ENCODE data around the gene PTPRB.

PTPRB gene

DNA sequence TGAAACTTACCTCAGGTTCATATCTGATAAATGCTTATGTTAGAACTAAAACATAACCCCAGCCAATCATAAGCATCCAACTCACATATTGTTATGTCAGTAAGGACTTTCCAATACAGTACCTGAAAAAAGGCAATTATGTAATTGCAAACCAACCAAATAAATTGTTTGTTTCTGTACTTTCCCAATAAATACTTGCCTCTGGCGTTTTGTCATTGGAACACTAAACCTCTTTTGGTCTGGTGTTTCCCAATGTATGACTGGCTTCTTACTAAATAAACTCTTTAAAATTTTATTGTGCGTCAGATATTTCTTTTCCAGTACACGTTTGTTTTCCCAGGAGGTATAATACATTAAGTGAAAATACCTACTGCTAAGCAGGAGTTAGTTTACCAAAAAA is 6.7 kb upstream of the PTPRB start:
- no peak for DNase-seq (ENCODE audit: low spot score)

DNA sequence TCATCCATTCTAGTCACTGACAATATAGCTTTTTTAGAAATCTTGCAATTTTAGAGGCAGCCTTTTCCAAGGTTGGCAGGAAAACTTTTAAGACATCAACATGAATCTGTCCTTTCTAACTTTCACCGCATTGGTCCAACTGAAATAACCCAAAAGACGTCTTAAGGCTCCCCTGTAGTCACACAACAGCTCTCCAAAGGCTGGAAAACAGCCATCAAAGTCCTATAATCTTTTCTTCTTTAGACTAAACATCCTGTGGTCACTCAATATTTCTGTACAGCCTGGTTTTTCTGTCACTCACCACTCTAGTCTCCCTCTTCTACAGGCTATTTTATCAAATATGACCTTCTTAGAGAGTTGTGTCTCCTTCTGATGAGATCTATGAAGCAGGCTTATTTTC is 4.5 kb upstream of the PTPRB start:
- no peak for DNase-seq (ENCODE audit: low spot score)

DNA sequence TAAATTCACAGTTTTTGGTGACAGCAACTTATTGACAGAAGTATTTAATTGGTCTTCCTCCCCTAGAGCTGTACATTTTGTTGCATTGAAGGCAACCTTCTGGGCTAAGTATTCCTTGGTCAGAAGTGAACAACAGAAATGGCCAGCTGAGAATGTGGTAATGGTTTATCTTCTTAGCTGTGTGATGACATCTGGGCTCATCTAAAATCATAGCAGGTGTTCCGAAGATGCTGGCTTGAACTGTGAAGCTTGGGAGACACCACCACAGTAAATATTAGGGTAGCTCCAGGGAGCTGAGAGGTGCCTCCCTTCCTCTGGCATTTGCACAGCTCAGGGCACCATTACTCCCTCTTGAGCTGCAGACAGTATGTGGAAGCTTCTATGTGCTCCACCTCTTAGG is 3.7 kb upstream of the PTPRB start:
- DNase-seq (ENCODE audit: low spot score) = no peak

- no peak for DNase-seq (ENCODE audit: low spot score)
Observed at GRCh38 chr12:70639535-70639934, 2.3 kb upstream of the PTPRB start.

GRCh38 chr12:70638639-70639360 is 1.6 kb upstream of the PTPRB start:
- DNase-seq (ENCODE audit: low spot score) = no peak

- no peak for DNase-seq (ENCODE audit: low spot score)
Observed at GRCh38 chr12:70635755-70636154, 1.5 kb downstream of the PTPRB start.

- no peak for DNase-seq (ENCODE audit: low spot score)
Observed at GRCh38 chr12:70628701-70629480, 8.3 kb downstream of the PTPRB start.

DNA sequence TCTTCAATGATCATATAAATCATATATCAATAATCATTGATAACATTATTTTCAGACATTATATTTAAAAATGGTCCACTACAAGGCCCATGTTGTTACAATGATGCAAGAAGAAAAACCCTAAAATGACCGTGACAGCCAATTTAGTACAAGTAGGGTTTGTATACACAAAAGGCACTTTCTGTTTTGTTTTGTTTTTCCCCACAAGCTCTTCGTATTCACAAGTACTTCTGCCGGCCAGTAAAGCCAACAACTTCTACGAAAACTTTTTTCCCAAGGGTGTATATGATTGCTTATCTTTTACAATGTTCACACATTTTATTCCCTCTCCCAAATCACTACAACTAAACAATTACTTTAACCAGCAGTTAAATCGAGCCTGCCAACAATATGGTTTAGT is 9.6 kb downstream of the PTPRB start:
- DNase-seq (ENCODE audit: low spot score) = no peak

DNA sequence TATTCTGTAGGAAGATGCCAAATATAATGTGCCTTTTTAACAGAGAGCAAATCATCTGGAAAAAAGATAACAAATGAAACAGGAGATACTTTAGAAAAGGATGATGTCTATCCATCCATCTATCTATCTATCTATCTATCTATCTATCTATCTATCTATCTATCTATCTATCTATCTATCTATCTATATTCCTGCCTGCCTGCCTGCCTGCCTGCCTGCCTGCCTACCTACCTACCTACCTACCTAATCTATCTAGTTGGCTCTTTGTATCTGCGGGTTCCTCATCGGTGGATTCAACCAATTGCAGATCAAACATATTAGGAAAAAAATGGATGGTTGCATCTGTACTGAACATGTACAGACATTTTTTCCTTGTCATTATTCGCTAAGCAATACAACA is 11.0 kb downstream of the PTPRB start:
- DNase-seq (ENCODE audit: low spot score) = no peak

DNA sequence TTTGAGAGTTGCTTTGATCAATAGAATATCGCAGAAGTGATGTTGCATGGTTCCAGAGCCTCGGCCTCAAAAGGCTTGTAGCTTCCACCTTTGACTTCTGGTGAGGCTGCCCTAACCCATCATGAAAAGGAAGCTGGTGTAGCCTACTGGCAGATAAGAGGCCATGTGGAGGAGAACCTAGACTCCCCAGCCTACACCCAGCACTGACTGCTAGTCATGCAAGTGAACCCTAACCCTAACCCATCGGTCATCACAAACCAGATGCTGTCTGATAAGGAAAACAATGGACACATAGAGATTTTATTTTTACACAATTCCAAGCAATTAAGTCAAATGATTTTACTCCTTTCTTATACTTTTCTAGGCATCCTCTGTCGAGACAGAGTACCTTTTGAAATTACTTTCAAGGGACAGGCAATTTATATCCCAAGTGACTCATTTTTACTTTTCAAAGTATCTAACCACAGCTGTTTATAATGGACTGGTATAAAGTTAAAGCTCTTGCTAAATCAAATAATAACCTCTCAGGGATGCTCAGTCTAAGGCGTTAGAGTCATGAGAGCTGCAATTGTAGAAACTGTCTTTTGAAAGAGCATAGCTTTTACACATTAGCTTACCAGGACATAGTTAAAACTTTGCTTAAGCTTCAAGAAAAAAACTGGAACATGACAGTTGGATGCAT is 17.6 kb downstream of the PTPRB start:
- DNase-seq (ENCODE audit: low spot score) = no peak

- no peak for DNase-seq (ENCODE audit: low spot score)
Observed at GRCh38 chr12:70618371-70618770, 18.9 kb downstream of the PTPRB start.

- no peak for DNase-seq (ENCODE audit: low spot score)
Observed at GRCh38 chr12:70617450-70617849, 19.8 kb downstream of the PTPRB start.

- DNase-seq (ENCODE audit: low spot score) = no peak
Observed at GRCh38 chr12:70615174-70615866, 21.9 kb downstream of the PTPRB start.

DNA sequence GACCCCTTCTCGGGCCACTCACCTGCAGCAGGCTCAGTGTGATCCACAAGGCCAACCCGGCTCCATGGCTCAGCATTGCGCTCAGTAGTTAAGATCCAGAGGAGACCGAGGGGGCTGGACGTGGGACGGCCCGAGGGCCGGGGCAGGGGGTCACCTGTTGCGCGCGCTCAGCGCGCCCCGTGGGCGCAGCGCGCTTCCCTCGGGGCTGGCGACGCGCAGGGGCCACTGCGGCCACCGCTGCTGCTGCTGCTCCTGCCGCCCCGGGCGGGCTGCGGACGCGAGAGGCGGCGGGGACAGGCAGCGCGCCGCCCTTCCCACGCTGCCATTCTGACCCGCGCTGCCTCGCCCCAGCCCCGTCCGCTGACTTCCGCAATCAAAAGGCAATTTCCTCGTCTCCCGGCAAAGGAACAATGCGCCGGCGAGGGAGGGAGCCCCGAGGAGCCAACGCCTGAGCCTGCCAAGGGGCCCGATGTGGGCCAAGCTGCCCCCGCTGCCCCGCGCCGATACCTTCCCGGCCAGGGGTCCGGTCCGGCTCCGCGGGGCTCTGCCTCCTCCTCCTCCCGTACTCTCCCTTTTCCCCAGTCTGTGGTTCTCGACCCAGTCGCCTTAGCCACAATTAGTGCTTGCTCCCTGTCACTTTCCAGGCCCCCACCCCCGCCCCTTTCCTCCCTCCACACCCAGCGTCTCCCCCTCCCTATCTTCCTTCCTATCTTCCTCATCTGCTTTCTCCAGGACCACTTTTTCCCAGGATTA is 27.3 kb downstream of the PTPRB start:
- DNase-seq (ENCODE audit: low spot score) = peak; percentile 29

- DNase-seq (ENCODE audit: low spot score) = no peak
Observed at GRCh38 chr12:70609203-70609602, 28.0 kb downstream of the PTPRB start.

DNA sequence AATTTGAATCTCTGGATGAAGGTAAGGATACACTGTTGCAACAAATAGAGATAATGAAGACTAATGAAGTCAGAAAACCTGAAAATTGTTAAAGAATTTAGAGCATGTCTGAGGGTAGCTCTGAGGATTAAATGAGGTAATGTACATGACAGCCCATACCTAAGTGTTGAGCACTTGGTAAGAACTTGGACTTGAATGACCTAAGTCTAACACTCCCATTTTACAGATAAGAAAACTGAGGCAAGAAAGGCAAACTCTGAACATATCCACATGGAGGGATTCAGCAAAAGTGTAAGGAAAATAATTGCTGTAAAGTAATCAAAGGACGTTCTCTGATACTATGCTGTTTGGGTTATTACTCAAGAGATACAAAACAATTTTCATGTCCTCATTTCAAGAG is 29.0 kb downstream of the PTPRB start:
- no peak for DNase-seq (ENCODE audit: low spot score)

DNA sequence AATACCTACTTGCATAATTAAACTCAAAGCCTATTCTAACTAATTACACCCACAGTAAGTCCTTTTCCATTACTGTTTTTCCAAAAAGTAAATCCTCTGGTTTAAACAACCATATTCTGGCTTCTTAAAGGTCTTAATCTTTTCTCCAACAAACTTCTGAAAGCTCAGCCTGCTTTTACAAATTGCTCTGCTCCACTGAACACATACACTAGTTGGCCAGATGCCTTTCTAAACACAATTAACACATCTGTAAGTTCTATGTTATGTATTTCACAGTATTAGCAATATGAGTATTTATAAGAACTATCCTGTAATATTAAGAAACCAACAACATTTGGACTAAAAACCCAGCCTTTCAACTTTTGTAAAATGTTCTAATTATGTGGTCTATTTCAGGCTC is 30.1 kb downstream of the PTPRB start:
- no peak for DNase-seq (ENCODE audit: low spot score)

DNA sequence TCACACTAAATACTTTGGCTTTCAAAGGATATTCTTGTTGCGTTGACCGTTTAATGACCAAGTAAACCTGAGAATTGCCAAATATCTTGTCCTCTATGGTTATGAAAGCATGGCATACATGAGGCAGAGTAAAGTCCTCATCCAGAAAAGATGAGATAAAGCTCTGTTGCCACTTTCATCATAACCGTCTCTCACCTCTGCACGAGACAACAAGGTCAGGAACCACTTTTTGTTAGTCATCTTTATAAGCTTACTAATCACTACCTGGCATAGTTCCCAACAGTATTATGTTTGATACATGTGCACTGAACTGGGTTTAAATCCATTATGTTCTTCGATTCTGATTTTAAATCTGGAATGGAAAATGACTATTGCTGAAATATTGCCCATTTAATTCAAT is 31.3 kb downstream of the PTPRB start:
- DNase-seq (ENCODE audit: low spot score) = peak; percentile 23

DNA sequence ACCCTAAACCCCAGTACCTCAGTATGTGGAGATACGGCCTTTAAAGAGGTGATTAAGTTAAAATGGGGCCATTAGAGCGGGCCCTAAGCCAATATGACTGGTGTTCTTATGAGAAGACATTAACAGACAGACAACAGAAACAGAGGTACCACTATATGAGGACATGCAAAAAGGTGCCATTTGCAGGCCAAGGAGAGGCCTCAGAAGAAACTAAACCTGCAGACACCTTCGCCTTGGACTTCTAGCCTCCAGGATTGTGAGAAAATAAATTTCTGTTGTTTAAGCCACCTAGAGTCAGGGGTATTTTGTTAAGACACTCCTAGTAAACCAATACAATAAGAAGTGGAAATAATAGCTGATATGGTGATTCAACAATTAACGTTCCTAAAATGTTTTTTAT is 32.6 kb downstream of the PTPRB start:
- DNase-seq (ENCODE audit: low spot score) = no peak

GRCh38 chr12:70603044-70603443 is 34.2 kb downstream of the PTPRB start:
- DNase-seq (ENCODE audit: low spot score) = no peak

- DNase-seq (ENCODE audit: low spot score) = no peak
Observed at GRCh38 chr12:70598467-70599193, 38.6 kb downstream of the PTPRB start.
